AG04450 (cell line): Measurements from ENCODE around the gene UGT1A4. TPM values are rescaled to one million over a fixed set of nuclear protein-coding genes. Genes with fewer than 3 reads are reported as not detected.

Source experiments
- CTCF ChIA-PET: fragments of 300-600, 350-600 bp; formaldehyde crosslinking; extraction: SDS; loops from one replicate; lab custom pipeline; 2022; ENCODE audit warnings: antibody characterized with exemption, inconsistent platforms; lab: Charles Lee
- POLR2A ChIA-PET: fragments of 350-600 bp; formaldehyde crosslinking; extraction: SDS; loops from one replicate; lab custom pipeline; 2021; ENCODE audit warnings: antibody characterized with exemption, inconsistent platforms; lab: Yijun Ruan, JAX
- DNase-seq: peaks from one replicate; pipeline ENCODE4 v3.0.0-alpha.2; 2011; ENCODE audit warnings: low read depth, low spot score
- H3K27ac ChIP-seq: one replicate; pipeline ENCODE4 v1.5.1; 2012; ENCODE audit warnings: low read depth, low read length, control low read depth
- H3K27me3 ChIP-seq: one replicate; pipeline ENCODE4 v1.6.0; 2012; ENCODE audit warnings: low read length; ENCODE audit not compliant: control insufficient read depth, insufficient read depth
- H3K4me3 ChIP-seq: 2 replicates; pipeline ENCODE4 v1.5.1; 2011; ENCODE audit warnings: mild to moderate bottlenecking, low read depth, low read length, control low read depth
- H3K9me3 ChIP-seq: 2 replicates; pipeline ENCODE4 v1.5.1; 2012; ENCODE audit warnings: low read length; ENCODE audit not compliant: control insufficient read depth, insufficient read depth
- polyA plus RNA-seq: library from polyadenylated mRNA; depleted of rRNA; stranded (reverse); fragments of >200 nt; gene quantifications from 2 replicates; pipeline ENCODE4 v1.2.3, GENCODE V29; 2011
- TF ChIP-seq, protein P1 (sequence below): IDR thresholded peaks from 2 replicates; pipeline ENCODE4 v1.5.1; 2011; ENCODE audit warnings: low read depth, low read length, control low read depth, inconsistent platforms

UGT1A4 gene
- polyA plus RNA-seq, 1 experiment = not detected

DNA sequence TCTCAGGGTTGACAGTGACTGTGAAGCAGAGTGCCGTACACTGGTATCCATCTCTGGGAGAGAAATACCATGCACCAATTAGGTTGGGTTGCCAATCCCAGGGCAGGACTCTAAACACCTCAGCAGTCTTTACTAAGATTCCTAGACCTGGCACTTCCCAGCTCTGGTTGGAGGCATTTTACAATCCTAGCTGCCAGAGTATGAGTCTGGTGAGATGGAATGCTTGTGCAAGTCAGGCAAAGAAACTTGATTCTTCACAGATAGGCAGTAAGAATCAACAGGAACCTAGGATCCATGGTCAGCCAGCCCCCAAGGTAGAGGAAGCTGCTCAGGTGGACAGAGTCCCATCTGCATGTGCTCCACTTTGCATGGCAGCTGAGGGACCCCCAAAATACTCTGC is 11.8 kb upstream of the UGT1A4 start:
- Histone ChIP-seq H3K9me3 (0 out of 2 replicates have a peak, but pooled peaks cover 3% of the 10 kb centered on the region), H3K4me3 (no peak overlapping the region), H3K27ac (peak overlapping the region; percentile 3), H3K27me3 (no peaks in the 10 kb centered on the region)
- DNase-seq = no peak
- CTCF ChIA-PET = interaction anchor here (0.7 kb wide), 2 partner anchors 16 to 271 kb away, joined by 3 to 4 read pairs; no protein-coding TSS in a partner anchor
- TF ChIP-seq, protein P1, sequence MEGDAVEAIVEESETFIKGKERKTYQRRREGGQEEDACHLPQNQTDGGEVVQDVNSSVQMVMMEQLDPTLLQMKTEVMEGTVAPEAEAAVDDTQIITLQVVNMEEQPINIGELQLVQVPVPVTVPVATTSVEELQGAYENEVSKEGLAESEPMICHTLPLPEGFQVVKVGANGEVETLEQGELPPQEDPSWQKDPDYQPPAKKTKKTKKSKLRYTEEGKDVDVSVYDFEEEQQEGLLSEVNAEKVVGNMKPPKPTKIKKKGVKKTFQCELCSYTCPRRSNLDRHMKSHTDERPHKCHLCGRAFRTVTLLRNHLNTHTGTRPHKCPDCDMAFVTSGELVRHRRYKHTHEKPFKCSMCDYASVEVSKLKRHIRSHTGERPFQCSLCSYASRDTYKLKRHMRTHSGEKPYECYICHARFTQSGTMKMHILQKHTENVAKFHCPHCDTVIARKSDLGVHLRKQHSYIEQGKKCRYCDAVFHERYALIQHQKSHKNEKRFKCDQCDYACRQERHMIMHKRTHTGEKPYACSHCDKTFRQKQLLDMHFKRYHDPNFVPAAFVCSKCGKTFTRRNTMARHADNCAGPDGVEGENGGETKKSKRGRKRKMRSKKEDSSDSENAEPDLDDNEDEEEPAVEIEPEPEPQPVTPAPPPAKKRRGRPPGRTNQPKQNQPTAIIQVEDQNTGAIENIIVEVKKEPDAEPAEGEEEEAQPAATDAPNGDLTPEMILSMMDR = no peak
- POLR2A ChIA-PET = no interaction called here

DNA sequence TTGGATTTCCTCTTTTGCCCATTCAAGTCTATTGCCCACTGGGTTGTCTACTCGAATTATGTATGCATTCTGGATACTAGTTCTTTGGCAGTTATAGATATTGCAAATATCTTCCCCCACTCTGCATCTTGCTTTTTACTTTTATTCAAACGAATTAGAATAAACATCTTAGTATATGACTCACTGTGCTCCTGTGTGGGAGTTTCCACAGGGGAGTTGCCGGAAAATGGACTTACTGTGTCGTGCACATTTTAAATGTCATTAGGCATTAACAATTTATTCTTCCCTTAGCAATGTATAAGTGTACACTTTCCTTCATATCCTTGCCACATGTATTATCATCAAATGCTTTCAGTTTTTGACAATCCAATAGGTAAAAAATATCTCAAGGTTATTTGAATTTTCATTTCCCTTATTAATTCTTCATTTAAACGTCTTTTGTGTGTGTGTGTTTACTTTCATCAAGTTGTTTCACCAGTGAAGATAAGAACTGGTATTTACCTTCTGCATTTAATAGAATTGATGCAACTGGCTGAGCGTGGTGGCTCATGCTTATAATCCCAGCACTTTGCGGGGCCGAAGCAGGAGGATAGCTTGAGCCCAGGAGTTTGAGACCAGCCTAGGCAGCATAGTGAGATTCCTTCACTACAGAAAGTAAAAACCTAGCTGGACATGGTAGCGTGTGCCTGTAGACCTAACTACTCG is 10.4 kb upstream of the UGT1A4 start:
- no peak overlapping the region for H3K4me3 ChIP-seq
- ChIA-PET POLR2A (no interaction called here), CTCF (interaction anchor here (0.7 kb wide), 1 partner anchor 260 kb away, joined by 3 read pairs; no protein-coding TSS in a partner anchor)
- no peaks in the 10 kb centered on the region for H3K27me3 ChIP-seq
- H3K27ac ChIP-seq = no peak overlapping the region
- H3K9me3 ChIP-seq = 0 out of 2 replicates have a peak, but pooled peaks cover 3% of the 10 kb centered on the region
- TF ChIP-seq, protein P1 = no peak
- no peak for DNase-seq

DNA sequence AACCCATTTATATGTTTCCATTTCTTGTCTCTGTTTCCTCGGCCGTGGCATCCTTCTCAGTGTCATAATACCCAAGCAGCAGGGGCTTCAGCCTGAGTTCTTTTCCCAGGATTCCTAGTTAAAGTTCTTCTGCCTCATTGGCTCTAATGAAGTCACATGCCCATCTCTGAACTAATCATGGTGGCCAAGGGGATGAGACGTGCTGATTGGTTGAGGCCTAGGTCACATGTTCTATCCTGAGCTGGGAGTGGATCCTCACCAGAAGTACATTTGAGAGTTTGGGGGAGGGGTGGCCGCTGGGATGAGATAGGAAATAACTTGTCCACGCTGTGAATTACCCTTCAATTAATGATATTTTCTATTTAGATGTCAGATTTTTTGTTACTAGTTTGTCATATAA is 9.6 kb upstream of the UGT1A4 start:
- Histone ChIP-seq H3K9me3 (0 out of 2 replicates have a peak, but pooled peaks cover under 1% of the 10 kb centered on the region), H3K27me3 (no peaks in the 10 kb centered on the region), H3K4me3 (no peak overlapping the region), H3K27ac (no peak overlapping the region)
- TF ChIP-seq, protein P1 = no peak
- no peak for DNase-seq
- ChIA-PET POLR2A (no interaction called here), CTCF (interaction anchor here (0.5 to 0.7 kb wide), 2 partner anchors 169 to 261 kb away, joined by 3 to 5 read pairs; no protein-coding TSS in a partner anchor)

DNA sequence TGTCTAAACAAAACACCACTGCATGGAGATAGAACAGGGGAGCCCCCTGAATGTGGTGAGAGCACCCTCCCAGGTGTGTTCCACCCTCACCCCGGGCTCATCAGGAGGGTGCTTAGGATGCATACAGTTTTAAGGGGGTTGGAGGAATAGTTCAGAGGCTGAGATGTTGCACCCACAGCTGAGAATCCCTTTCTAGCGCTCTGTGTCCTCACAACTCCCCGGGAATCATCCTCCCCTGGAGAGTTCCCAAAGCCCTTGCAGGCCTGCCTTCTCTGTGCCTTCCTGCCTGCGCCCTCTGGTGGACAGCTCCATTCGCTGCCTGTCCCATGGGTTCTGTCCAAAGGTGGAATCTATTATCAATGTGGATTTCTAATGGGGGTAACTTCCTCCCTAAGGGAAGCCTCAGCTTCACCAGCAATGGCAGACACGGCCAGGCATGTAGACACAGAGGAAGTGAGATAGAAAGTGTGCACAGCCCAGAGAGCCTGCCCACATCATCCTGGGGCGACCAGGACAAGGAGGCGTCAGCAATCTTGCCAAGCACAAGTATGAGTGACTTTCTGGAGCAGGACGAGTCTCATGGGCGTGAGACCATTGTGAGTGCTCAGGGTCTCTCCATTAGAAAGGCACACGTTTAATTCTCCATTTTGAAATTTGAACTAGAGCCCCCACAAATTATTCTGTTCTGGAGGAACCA is 7.1 kb upstream of the UGT1A4 start:
- H3K4me3 ChIP-seq = no peak overlapping the region
- H3K27ac ChIP-seq = no peak overlapping the region
- TF ChIP-seq, protein P1 = peak; percentile 97
- peak; percentile 53 for DNase-seq
- H3K9me3 ChIP-seq = no peaks in the 10 kb centered on the region
- H3K27me3 ChIP-seq = no peaks in the 10 kb centered on the region
- POLR2A ChIA-PET = interaction anchor here (0.7 kb wide), 1 partner anchor 50 kb away, joined by 3 read pairs; no protein-coding TSS in a partner anchor
- CTCF ChIA-PET = interaction anchor here (0.8 to 2.9 kb wide), 11 partner anchors 10 to 1786 kb away, joined by 3 to 25 read pairs (median 4); no protein-coding TSS in a partner anchor
